PFSK-1 (cell line): ENCODE data around the gene OAS3.

Experiments used
- FOXP2 ChIP-seq: optimal IDR thresholded peaks from 2 replicates; pipeline ENCODE3; 2011; ENCODE audit warnings: borderline replicate concordance, control low read depth, inconsistent platforms; ENCODE audit not compliant: insufficient read depth; ENCODE audit errors: extremely low read length, extremely low read depth
- POLR2AphosphoS5 ChIP-seq: IDR thresholded peaks from 2 replicates; pipeline ENCODE4 v1.6.1; 2012; ENCODE audit warnings: low read depth, mild to moderate bottlenecking, control low read depth, low read length, moderate library complexity
- SIN3A ChIP-seq: IDR thresholded peaks from 2 replicates; pipeline ENCODE4 v1.6.1; 2012; ENCODE audit warnings: mild to moderate bottlenecking, low read length, moderate library complexity, borderline replicate concordance; ENCODE audit not compliant: insufficient read depth
- TAF1 ChIP-seq: IDR thresholded peaks from 2 replicates; pipeline ENCODE4 v1.6.1; 2012; ENCODE audit warnings: low read length, control low read depth, borderline replicate concordance; ENCODE audit not compliant: insufficient read depth
- TF ChIP-seq, protein P1 (sequence below), 2 experiments: IDR thresholded peaks; 2 replicates each; pipeline versions ENCODE4 v1.6.1 to v1.8.0; 2011 to 2012; ENCODE audit warnings: low read depth in 2 of 2, low read length in 2 of 2, control low read depth in 1 of 2, inconsistent platforms in 1 of 2, mild to moderate bottlenecking in 1 of 2, moderate library complexity in 1 of 2; ENCODE audit not compliant: insufficient read depth in 1 of 2

OAS3 gene

DNA sequence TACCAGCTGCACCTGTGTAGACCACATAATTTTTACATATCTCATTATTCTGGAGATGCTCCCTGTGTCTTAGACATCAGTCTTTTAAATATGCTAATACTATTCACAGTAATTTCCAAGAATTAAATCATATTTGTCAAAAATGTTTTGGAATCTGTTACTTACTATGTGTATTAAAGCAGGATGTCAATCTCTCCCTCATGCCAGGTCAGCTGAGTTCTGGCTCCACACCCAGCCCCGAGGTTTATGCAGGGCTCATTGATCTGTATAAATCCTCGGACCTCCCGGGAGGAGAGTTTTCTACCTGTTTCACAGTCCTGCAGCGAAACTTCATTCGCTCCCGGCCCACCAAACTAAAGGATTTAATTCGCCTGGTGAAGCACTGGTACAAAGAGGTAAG lies 67.9 kb downstream of the OAS3 start:
- TF ChIP-seq FOXP2 (no peak), SIN3A (no peak), TAF1 (no peak), POLR2AphosphoS5 (no peak)
- TF ChIP-seq, protein P1, sequence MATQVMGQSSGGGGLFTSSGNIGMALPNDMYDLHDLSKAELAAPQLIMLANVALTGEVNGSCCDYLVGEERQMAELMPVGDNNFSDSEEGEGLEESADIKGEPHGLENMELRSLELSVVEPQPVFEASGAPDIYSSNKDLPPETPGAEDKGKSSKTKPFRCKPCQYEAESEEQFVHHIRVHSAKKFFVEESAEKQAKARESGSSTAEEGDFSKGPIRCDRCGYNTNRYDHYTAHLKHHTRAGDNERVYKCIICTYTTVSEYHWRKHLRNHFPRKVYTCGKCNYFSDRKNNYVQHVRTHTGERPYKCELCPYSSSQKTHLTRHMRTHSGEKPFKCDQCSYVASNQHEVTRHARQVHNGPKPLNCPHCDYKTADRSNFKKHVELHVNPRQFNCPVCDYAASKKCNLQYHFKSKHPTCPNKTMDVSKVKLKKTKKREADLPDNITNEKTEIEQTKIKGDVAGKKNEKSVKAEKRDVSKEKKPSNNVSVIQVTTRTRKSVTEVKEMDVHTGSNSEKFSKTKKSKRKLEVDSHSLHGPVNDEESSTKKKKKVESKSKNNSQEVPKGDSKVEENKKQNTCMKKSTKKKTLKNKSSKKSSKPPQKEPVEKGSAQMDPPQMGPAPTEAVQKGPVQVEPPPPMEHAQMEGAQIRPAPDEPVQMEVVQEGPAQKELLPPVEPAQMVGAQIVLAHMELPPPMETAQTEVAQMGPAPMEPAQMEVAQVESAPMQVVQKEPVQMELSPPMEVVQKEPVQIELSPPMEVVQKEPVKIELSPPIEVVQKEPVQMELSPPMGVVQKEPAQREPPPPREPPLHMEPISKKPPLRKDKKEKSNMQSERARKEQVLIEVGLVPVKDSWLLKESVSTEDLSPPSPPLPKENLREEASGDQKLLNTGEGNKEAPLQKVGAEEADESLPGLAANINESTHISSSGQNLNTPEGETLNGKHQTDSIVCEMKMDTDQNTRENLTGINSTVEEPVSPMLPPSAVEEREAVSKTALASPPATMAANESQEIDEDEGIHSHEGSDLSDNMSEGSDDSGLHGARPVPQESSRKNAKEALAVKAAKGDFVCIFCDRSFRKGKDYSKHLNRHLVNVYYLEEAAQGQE (IDR thresholded peaks at IDR 0.05; ENCODE audit: insufficient read depth in 1 of 2, low read depth in 2 of 2, low read length in 2 of 2): no peak

DNA sequence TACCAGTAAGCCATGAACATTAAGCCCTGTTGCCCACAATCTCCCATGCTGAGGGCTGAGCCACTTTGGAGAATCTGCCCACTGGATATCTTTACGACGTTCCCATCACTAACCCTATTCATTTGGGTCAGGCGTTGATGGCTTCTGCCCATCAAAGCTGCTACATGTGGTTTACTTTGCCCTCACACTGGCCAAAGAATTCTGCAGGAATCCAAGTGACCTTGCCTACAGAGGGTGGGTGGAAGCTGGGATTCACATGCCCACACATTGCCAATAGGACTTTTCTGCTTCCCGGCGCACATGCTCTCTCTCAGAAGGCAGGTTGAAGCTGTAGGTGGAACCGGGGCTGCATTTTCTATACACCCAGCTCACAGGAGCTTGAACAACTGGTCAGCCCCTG lies 68.4 kb downstream of the OAS3 start:
- TF ChIP-seq SIN3A (no peak), TAF1 (no peak), POLR2AphosphoS5 (no peak), FOXP2 (no peak)
- TF ChIP-seq, protein P1 (IDR thresholded peaks at IDR 0.05; ENCODE audit: insufficient read depth in 1 of 2, low read depth in 2 of 2, low read length in 2 of 2): no peak

DNA sequence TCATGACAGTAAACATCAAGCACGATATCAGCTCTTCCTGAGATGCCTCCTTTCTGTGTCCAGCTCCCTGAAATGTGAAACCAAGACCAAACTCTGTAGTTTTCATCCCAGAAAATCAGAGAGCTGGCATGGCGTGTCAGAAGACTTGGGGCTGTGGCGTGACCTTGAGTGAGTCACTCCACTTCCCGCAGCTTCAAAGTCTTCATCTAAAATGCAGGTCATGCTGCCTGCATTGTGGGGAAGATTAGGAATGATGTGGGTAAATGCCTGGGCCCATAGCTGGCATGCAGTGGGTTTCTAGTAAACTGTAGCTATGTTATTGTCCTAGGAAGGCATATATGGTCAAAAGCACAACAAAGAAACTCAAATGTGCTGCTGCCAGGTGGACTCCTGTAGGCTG lies 68.9 kb downstream of the OAS3 start:
- no peak for TF ChIP-seq FOXP2
- no peak for TF ChIP-seq TAF1
- no peak for TF ChIP-seq SIN3A
- TF ChIP-seq POLR2AphosphoS5: no peak
- TF ChIP-seq, protein P1 (IDR thresholded peaks at IDR 0.05; ENCODE audit: insufficient read depth in 1 of 2, low read depth in 2 of 2, low read length in 2 of 2): no peak

DNA sequence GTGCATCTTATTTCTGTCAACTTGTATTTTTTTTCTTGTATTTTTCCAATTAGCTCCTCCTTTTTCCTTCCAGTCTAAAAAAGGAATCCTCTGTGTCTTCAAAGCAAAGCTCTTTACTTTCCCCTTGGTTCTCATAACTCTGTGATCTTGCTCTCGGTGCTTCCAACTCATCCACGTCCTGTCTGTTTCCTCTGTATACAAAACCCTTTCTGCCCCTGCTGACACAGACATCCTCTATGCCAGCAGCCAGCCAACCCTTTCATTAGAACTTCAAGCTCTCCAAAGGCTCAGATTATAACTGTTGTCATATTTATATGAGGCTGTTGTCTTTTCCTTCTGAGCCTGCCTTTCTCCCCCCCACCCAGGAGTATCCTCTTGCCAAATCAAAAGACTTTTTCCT lies 72.4 kb downstream of the OAS3 start:
- TF ChIP-seq FOXP2: no peak
- no peak for TF ChIP-seq SIN3A
- no peak for TF ChIP-seq TAF1
- TF ChIP-seq POLR2AphosphoS5: no peak
- TF ChIP-seq, protein P1 (IDR thresholded peaks at IDR 0.05; ENCODE audit: insufficient read depth in 1 of 2, low read depth in 2 of 2, low read length in 2 of 2): no peak

DNA sequence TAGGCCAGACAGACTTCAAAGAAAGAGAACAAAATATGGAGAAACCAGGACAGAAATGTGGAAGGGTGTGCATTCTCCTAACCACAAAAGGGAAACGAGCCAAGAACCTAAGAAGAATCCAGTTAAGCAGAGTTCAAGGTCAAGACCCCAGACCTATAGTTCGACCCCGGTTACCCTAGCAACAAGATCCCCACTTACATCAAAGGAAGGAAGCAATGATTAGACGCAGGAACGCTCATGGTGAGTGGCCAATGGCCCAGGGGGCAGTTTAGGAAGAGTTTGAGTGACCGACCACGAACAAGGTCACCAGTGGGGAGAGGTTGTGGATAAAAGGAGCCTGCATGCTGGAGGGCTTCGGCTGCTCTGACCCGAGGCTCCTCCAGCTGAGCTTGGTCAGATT lies 76.3 kb downstream of the OAS3 start:
- TF ChIP-seq, protein P1 (IDR thresholded peaks at IDR 0.05; ENCODE audit: insufficient read depth in 1 of 2, low read depth in 2 of 2, low read length in 2 of 2): no peak
- TF ChIP-seq SIN3A: no peak
- TF ChIP-seq FOXP2: no peak
- TF ChIP-seq TAF1: no peak
- no peak for TF ChIP-seq POLR2AphosphoS5
